SIG-M5 treated with dmso at 0.1 percent for 504 hours (cell line): ENCODE measurements around the gene MLLT1.

ENCODE experiments used
- DNase-seq: peaks from one replicate; lab custom pipeline; 2025; ENCODE audit not compliant: unreplicated experiment; lab: John Stamatoyannopoulos, UW

MLLT1 gene

GRCh38 chr19:6275170-6275744 is 4.5 kb downstream of the MLLT1 start:
- DNase-seq: no peak

GRCh38 chr19:6274756-6275155 is 5.0 kb downstream of the MLLT1 start:
- no peak for DNase-seq

- DNase-seq: peak; percentile 49
These were observed 5.8 kb downstream of the MLLT1 start for GRCh38 chr19:6273701-6274601.

GRCh38 chr19:6272913-6273600 is 6.7 kb downstream of the MLLT1 start:
- DNase-seq: no peak

- no peak for DNase-seq
These were observed 7.4 kb downstream of the MLLT1 start for GRCh38 chr19:6272411-6272791.

- DNase-seq: no peak
These were observed 7.9 kb downstream of the MLLT1 start for GRCh38 chr19:6271721-6272410.

- DNase-seq: no peak
These were observed 8.5 kb downstream of the MLLT1 start for GRCh38 chr19:6271251-6271650.

GRCh38 chr19:6270822-6271221 is 9.0 kb downstream of the MLLT1 start:
- DNase-seq: no peak

- no peak for DNase-seq
These were observed 9.6 kb downstream of the MLLT1 start for GRCh38 chr19:6270076-6270745.

- no peak for DNase-seq
These were observed 10.5 kb downstream of the MLLT1 start for GRCh38 chr19:6269101-6269886.

- DNase-seq: no peak
These were observed 11.4 kb downstream of the MLLT1 start for GRCh38 chr19:6268382-6268771.

- DNase-seq: no peak
These were observed 12.0 kb downstream of the MLLT1 start for GRCh38 chr19:6267552-6268381.

GRCh38 chr19:6264803-6265202 is 15.0 kb downstream of the MLLT1 start:
- DNase-seq: no peak

GRCh38 chr19:6263735-6264444 is 15.9 kb downstream of the MLLT1 start:
- DNase-seq: no peak

- DNase-seq: no peak
These were observed 16.5 kb downstream of the MLLT1 start for GRCh38 chr19:6263306-6263705.

- no peak for DNase-seq
These were observed 17.3 kb downstream of the MLLT1 start for GRCh38 chr19:6262519-6262918.

GRCh38 chr19:6261883-6262282 is 17.9 kb downstream of the MLLT1 start:
- no peak for DNase-seq

GRCh38 chr19:6260912-6261650 is 18.7 kb downstream of the MLLT1 start:
- no peak for DNase-seq
